Measurements from ENCODE around the gene VTI1A. TPM values are rescaled to one million over a fixed set of nuclear protein-coding genes. Genes with fewer than 3 reads are reported as not detected.
"Not testable (repeated sequence)": the region's sequence is repeated elsewhere in the genome, so short reads cannot be mapped to it uniquely, and the experiment has no call there.

The VTI1A gene
- total RNA-seq, 1 experiment from 2014 or later, result 12.0 TPM

GRCh38 chr10:112519133-112519761, 72.2 kb downstream of the VTI1A start:
- DNase-seq, result no peak
- no peaks in the 10 kb centered on the region for H3K27me3 ChIP-seq
- no peak overlapping the region for H3K4me3 ChIP-seq
- no peaks in the 10 kb centered on the region for H3K9me3 ChIP-seq
- no peaks in the 10 kb centered on the region for H3K36me3 ChIP-seq

- DNase-seq, result no peak
- no peaks in the 10 kb centered on the region for H3K9me3 ChIP-seq
Observed at GRCh38 chr10:112520914-112521313, 73.9 kb downstream of the VTI1A start.

GRCh38 chr10:112524641-112525040, 77.6 kb downstream of the VTI1A start:
- Histone ChIP-seq H3K9me3 (no peaks in the 10 kb centered on the region), H3K4me3 (no peak overlapping the region), H3K36me3 (no peaks in the 10 kb centered on the region), H3K27me3 (no peaks in the 10 kb centered on the region)
- DNase-seq, result no peak

More at GRCh38 chr10:112520914-112521313, 73.9 kb downstream of the VTI1A start:
- Histone ChIP-seq H3K27me3 (no peaks in the 10 kb centered on the region), H3K36me3 (no peaks in the 10 kb centered on the region), H3K4me3 (no peak overlapping the region)

- Histone ChIP-seq H3K4me3 (no peak overlapping the region), H3K36me3 (no peaks in the 10 kb centered on the region), H3K9me3 (no peaks in the 10 kb centered on the region), H3K27me3 (no peaks in the 10 kb centered on the region)
- no peak for DNase-seq
Observed at GRCh38 chr10:112525200-112525599, 78.2 kb downstream of the VTI1A start.

GRCh38 chr10:112526139-112526538, 79.1 kb downstream of the VTI1A start:
- no peaks in the 10 kb centered on the region for H3K36me3 ChIP-seq
- no peaks in the 10 kb centered on the region for H3K27me3 ChIP-seq
- no peaks in the 10 kb centered on the region for H3K9me3 ChIP-seq
- DNase-seq, result no peak
- H3K4me3 ChIP-seq, result no peak overlapping the region

- H3K27me3 ChIP-seq, result no peaks in the 10 kb centered on the region
Observed at GRCh38 chr10:112526906-112527305, 79.9 kb downstream of the VTI1A start.

GRCh38 chr10:112528235-112528634, 81.2 kb downstream of the VTI1A start:
- DNase-seq, result no peak
- Histone ChIP-seq H3K4me3 (no peak overlapping the region), H3K36me3 (no peaks in the 10 kb centered on the region), H3K9me3 (no peaks in the 10 kb centered on the region), H3K27me3 (no peaks in the 10 kb centered on the region)

More at GRCh38 chr10:112526906-112527305, 79.9 kb downstream of the VTI1A start:
- no peak for DNase-seq
- H3K36me3 ChIP-seq, result no peaks in the 10 kb centered on the region
- H3K4me3 ChIP-seq, result no peak overlapping the region
- no peaks in the 10 kb centered on the region for H3K9me3 ChIP-seq

- peak overlapping the region; percentile 47 for H3K4me3 ChIP-seq
- no peak for DNase-seq
- H3K9me3 ChIP-seq, result no peaks in the 10 kb centered on the region
- H3K27me3 ChIP-seq, result no peaks in the 10 kb centered on the region
- H3K36me3 ChIP-seq, result no peaks in the 10 kb centered on the region
Observed at GRCh38 chr10:112531421-112531820, 84.4 kb downstream of the VTI1A start.

- no peaks in the 10 kb centered on the region for H3K27me3 ChIP-seq
- DNase-seq, result no peak
- H3K9me3 ChIP-seq, result no peaks in the 10 kb centered on the region
- H3K36me3 ChIP-seq, result no peaks in the 10 kb centered on the region
- peak overlapping the region; percentile 47 for H3K4me3 ChIP-seq
Observed at GRCh38 chr10:112532189-112532588, 85.2 kb downstream of the VTI1A start.

GRCh38 chr10:112532956-112533355, 85.9 kb downstream of the VTI1A start:
- no peaks in the 10 kb centered on the region for H3K9me3 ChIP-seq
- H3K36me3 ChIP-seq, result no peaks in the 10 kb centered on the region
- DNase-seq, result no peak

GRCh38 chr10:112533916-112534315, 86.9 kb downstream of the VTI1A start:
- H3K27me3 ChIP-seq, result no peaks in the 10 kb centered on the region
- no peak overlapping the region for H3K4me3 ChIP-seq
- no peaks in the 10 kb centered on the region for H3K9me3 ChIP-seq
- no peaks in the 10 kb centered on the region for H3K36me3 ChIP-seq
- no peak for DNase-seq

More at GRCh38 chr10:112532956-112533355, 85.9 kb downstream of the VTI1A start:
- H3K27me3 ChIP-seq, result no peaks in the 10 kb centered on the region
- no peak overlapping the region for H3K4me3 ChIP-seq

- no peak for DNase-seq
- Histone ChIP-seq H3K27me3 (no peaks in the 10 kb centered on the region), H3K9me3 (no peaks in the 10 kb centered on the region), H3K4me3 (no peak overlapping the region), H3K36me3 (no peaks in the 10 kb centered on the region)
Observed at GRCh38 chr10:112535531-112535951, 88.5 kb downstream of the VTI1A start.

- no peak for DNase-seq
- Histone ChIP-seq H3K9me3 (no peaks in the 10 kb centered on the region), H3K4me3 (no peak overlapping the region), H3K36me3 (no peaks in the 10 kb centered on the region), H3K27me3 (no peaks in the 10 kb centered on the region)
Observed at GRCh38 chr10:112536663-112537062, 89.6 kb downstream of the VTI1A start.

- Histone ChIP-seq H3K9me3 (no peaks in the 10 kb centered on the region), H3K4me3 (no peak overlapping the region), H3K36me3 (no peaks in the 10 kb centered on the region), H3K27me3 (no peaks in the 10 kb centered on the region)
- no peak for DNase-seq
Observed at GRCh38 chr10:112538168-112538567, 91.2 kb downstream of the VTI1A start.

- H3K4me3 ChIP-seq, result no peak overlapping the region
- no peaks in the 10 kb centered on the region for H3K36me3 ChIP-seq
- H3K9me3 ChIP-seq, result no peaks in the 10 kb centered on the region
- H3K27me3 ChIP-seq, result no peaks in the 10 kb centered on the region
- no peak for DNase-seq
Observed at GRCh38 chr10:112539340-112539739, 92.3 kb downstream of the VTI1A start.

GRCh38 chr10:112542823-112543222, 95.8 kb downstream of the VTI1A start:
- H3K27me3 ChIP-seq, H3K4me3 ChIP-seq, DNase-seq, H3K9me3 ChIP-seq, H3K36me3 ChIP-seq: not testable (repeated sequence)

- no peaks in the 10 kb centered on the region for H3K9me3 ChIP-seq
- DNase-seq, result no peak
- H3K4me3 ChIP-seq, result no peak overlapping the region
- H3K36me3 ChIP-seq, result no peaks in the 10 kb centered on the region
- no peaks in the 10 kb centered on the region for H3K27me3 ChIP-seq
Observed at GRCh38 chr10:112546474-112546873, 99.5 kb downstream of the VTI1A start.

- DNase-seq, result no peak
- Histone ChIP-seq H3K9me3 (no peaks in the 10 kb centered on the region), H3K27me3 (no peaks in the 10 kb centered on the region), H3K36me3 (no peaks in the 10 kb centered on the region), H3K4me3 (no peak overlapping the region)
Observed at GRCh38 chr10:112548535-112549276, 101.7 kb downstream of the VTI1A start.

All from MG63 (cell line).